Measurements from ENCODE around the gene TNFAIP6. TPM values are rescaled to one million over a fixed set of nuclear protein-coding genes. Genes with fewer than 3 reads are reported as not detected.
"Not testable (repeated sequence)": the region's sequence is repeated elsewhere in the genome, so short reads cannot be mapped to it uniquely, and the experiment has no call there.

Gene TNFAIP6
- total RNA-seq = not detected

GRCh38 chr2:151357359-151357758 lies at the start of gene TNFAIP6:
TSS of gene TNFAIP6 (plus strand) at chr2:151357592. CDS start at chr2:151357667, 75 bp downstream.
- H3K27me3 Mint-ChIP-seq = no peaks in the 10 kb centered on the region
- H3K4me1 Mint-ChIP-seq = no peaks in the 10 kb centered on the region
- H3K9me3 Mint-ChIP-seq = no peaks in the 10 kb centered on the region
- no peak within 1 kb of the TSS for H3K4me3 Mint-ChIP-seq
- no peak for ATAC-seq (replicated peaks)
- no peaks in the 10 kb centered on the region for H3K36me3 Mint-ChIP-seq (ENCODE audit: low read depth)
- H3K27ac Mint-ChIP-seq = no peak within 1 kb of the TSS

GRCh38 chr2:151310313-151310712 lies 47.1 kb upstream of the TNFAIP6 start:
- not testable (repeated sequence) for H3K27ac Mint-ChIP-seq; H3K4me1 Mint-ChIP-seq; H3K36me3 Mint-ChIP-seq (ENCODE audit: low read depth); H3K27me3 Mint-ChIP-seq; H3K9me3 Mint-ChIP-seq; H3K4me3 Mint-ChIP-seq; ATAC-seq (replicated peaks)

GRCh38 chr2:151312440-151312839 lies 45.0 kb upstream of the TNFAIP6 start:
- ATAC-seq (replicated peaks); H3K27ac Mint-ChIP-seq; H3K4me1 Mint-ChIP-seq; H3K9me3 Mint-ChIP-seq; H3K4me3 Mint-ChIP-seq; H3K27me3 Mint-ChIP-seq; H3K36me3 Mint-ChIP-seq (ENCODE audit: low read depth): not testable (repeated sequence)

- Mint-ChIP-seq H3K4me3 (no peak overlapping the region), H3K4me1 (peaks cover 5% of the 10 kb centered on the region), H3K9me3 (no peaks in the 10 kb centered on the region), H3K27ac (no peak overlapping the region), H3K27me3 (peaks cover 12% of the 10 kb centered on the region), H3K36me3 (ENCODE audit: low read depth) (no peaks in the 10 kb centered on the region)
- ATAC-seq (replicated peaks) = no peak
Observed at GRCh38 chr2:151315381-151315903, 42.0 kb upstream of the TNFAIP6 start.

- H3K27ac Mint-ChIP-seq = no peak overlapping the region
- ATAC-seq (replicated peaks) = no peak
- no peaks in the 10 kb centered on the region for H3K9me3 Mint-ChIP-seq
- H3K4me1 Mint-ChIP-seq = no peaks in the 10 kb centered on the region
- no peak overlapping the region for H3K4me3 Mint-ChIP-seq
- H3K27me3 Mint-ChIP-seq = peaks cover 4% of the 10 kb centered on the region
- no peaks in the 10 kb centered on the region for H3K36me3 Mint-ChIP-seq (ENCODE audit: low read depth)
Observed at GRCh38 chr2:151325581-151326095, 31.8 kb upstream of the TNFAIP6 start.

- H3K36me3 Mint-ChIP-seq (ENCODE audit: low read depth) = no peaks in the 10 kb centered on the region
- ATAC-seq (replicated peaks) = no peak
- H3K4me3 Mint-ChIP-seq = no peak overlapping the region
- H3K4me1 Mint-ChIP-seq = no peaks in the 10 kb centered on the region
- no peaks in the 10 kb centered on the region for H3K9me3 Mint-ChIP-seq
- no peak overlapping the region for H3K27ac Mint-ChIP-seq
- H3K27me3 Mint-ChIP-seq = peaks cover 4% of the 10 kb centered on the region
Observed at GRCh38 chr2:151326554-151326953, 30.8 kb upstream of the TNFAIP6 start.

- Mint-ChIP-seq H3K4me1 (no peaks in the 10 kb centered on the region), H3K27me3 (peaks cover 4% of the 10 kb centered on the region), H3K9me3 (no peaks in the 10 kb centered on the region), H3K36me3 (ENCODE audit: low read depth) (no peaks in the 10 kb centered on the region), H3K27ac (no peak overlapping the region), H3K4me3 (no peak overlapping the region)
- ATAC-seq (replicated peaks) = no peak
Observed at GRCh38 chr2:151329998-151330397, 27.4 kb upstream of the TNFAIP6 start.

- no peak overlapping the region for H3K27ac Mint-ChIP-seq
Observed at GRCh38 chr2:151333083-151333482, 24.3 kb upstream of the TNFAIP6 start.

GRCh38 chr2:151334082-151334815 lies 23.1 kb upstream of the TNFAIP6 start:
- Mint-ChIP-seq H3K4me3 (no peak overlapping the region), H3K27me3 (peaks cover 8% of the 10 kb centered on the region), H3K27ac (no peak overlapping the region), H3K9me3 (no peaks in the 10 kb centered on the region), H3K4me1 (no peaks in the 10 kb centered on the region), H3K36me3 (ENCODE audit: low read depth) (no peaks in the 10 kb centered on the region)
- ATAC-seq (replicated peaks) = no peak

More at GRCh38 chr2:151333083-151333482, 24.3 kb upstream of the TNFAIP6 start:
- ATAC-seq (replicated peaks) = no peak
- Mint-ChIP-seq H3K27me3 (peaks cover 8% of the 10 kb centered on the region), H3K4me3 (no peak overlapping the region), H3K9me3 (no peaks in the 10 kb centered on the region), H3K4me1 (no peaks in the 10 kb centered on the region), H3K36me3 (ENCODE audit: low read depth) (no peaks in the 10 kb centered on the region)

- peaks cover 8% of the 10 kb centered on the region for H3K9me3 Mint-ChIP-seq
- H3K36me3 Mint-ChIP-seq (ENCODE audit: low read depth) = no peaks in the 10 kb centered on the region
- no peak overlapping the region for H3K27ac Mint-ChIP-seq
- H3K4me1 Mint-ChIP-seq = no peaks in the 10 kb centered on the region
- H3K4me3 Mint-ChIP-seq = no peak overlapping the region
- H3K27me3 Mint-ChIP-seq = peaks cover 14% of the 10 kb centered on the region
- no peak for ATAC-seq (replicated peaks)
Observed at GRCh38 chr2:151336863-151337371, 20.5 kb upstream of the TNFAIP6 start.

- Mint-ChIP-seq H3K4me3 (no peak overlapping the region), H3K36me3 (ENCODE audit: low read depth) (no peaks in the 10 kb centered on the region), H3K27me3 (peaks cover 14% of the 10 kb centered on the region), H3K4me1 (no peaks in the 10 kb centered on the region), H3K27ac (no peak overlapping the region), H3K9me3 (peaks cover 8% of the 10 kb centered on the region)
- no peak for ATAC-seq (replicated peaks)
Observed at GRCh38 chr2:151337643-151338042, 19.7 kb upstream of the TNFAIP6 start.

- Mint-ChIP-seq H3K27me3 (peaks cover 14% of the 10 kb centered on the region), H3K27ac (no peak overlapping the region), H3K9me3 (peaks cover 8% of the 10 kb centered on the region), H3K4me3 (no peak overlapping the region), H3K36me3 (ENCODE audit: low read depth) (no peaks in the 10 kb centered on the region), H3K4me1 (no peaks in the 10 kb centered on the region)
- ATAC-seq (replicated peaks) = no peak
Observed at GRCh38 chr2:151338115-151338514, 19.3 kb upstream of the TNFAIP6 start.

GRCh38 chr2:151343073-151343472 lies 14.3 kb upstream of the TNFAIP6 start:
- Mint-ChIP-seq H3K4me1 (no peaks in the 10 kb centered on the region), H3K4me3 (no peak overlapping the region), H3K27ac (no peak overlapping the region), H3K27me3 (peaks cover 11% of the 10 kb centered on the region), H3K36me3 (ENCODE audit: low read depth) (no peaks in the 10 kb centered on the region), H3K9me3 (peaks cover 14% of the 10 kb centered on the region)
- ATAC-seq (replicated peaks) = no peak

GRCh38 chr2:151344191-151344590 lies 13.2 kb upstream of the TNFAIP6 start:
- not testable (repeated sequence) for H3K4me3 Mint-ChIP-seq; ATAC-seq (replicated peaks)

GRCh38 chr2:151344906-151345305 lies 12.5 kb upstream of the TNFAIP6 start:
- H3K4me1 Mint-ChIP-seq = no peaks in the 10 kb centered on the region
- no peak overlapping the region for H3K27ac Mint-ChIP-seq
- ATAC-seq (replicated peaks) = no peak
- H3K36me3 Mint-ChIP-seq (ENCODE audit: low read depth) = no peaks in the 10 kb centered on the region
- H3K9me3 Mint-ChIP-seq = peaks cover 14% of the 10 kb centered on the region
- H3K4me3 Mint-ChIP-seq = no peak overlapping the region
- peaks cover 11% of the 10 kb centered on the region for H3K27me3 Mint-ChIP-seq

More at GRCh38 chr2:151344191-151344590, 13.2 kb upstream of the TNFAIP6 start:
- Mint-ChIP-seq H3K27me3 (peaks cover 11% of the 10 kb centered on the region), H3K9me3 (peaks cover 14% of the 10 kb centered on the region)
- not testable (repeated sequence) for H3K4me1 Mint-ChIP-seq; H3K27ac Mint-ChIP-seq; H3K36me3 Mint-ChIP-seq (ENCODE audit: low read depth)
